ENCODE results near the gene LRRC27. TPM values are rescaled to one million over a fixed set of nuclear protein-coding genes. Genes with fewer than 3 reads are reported as not detected.

Gene LRRC27
- total RNA-seq, 1 donor from 2014 or later = 6.3 TPM

- intact Hi-C loops (cut with micrococcal nuclease) = no loop called here
Measured at GRCh38 chr10:132410779-132411532, 79.0 kb downstream of the LRRC27 start.

GRCh38 chr10:132411561-132412253 is 79.7 kb downstream of the LRRC27 start:
- intact Hi-C loops (cut with micrococcal nuclease) = no loop called here

- intact Hi-C loops (cut with micrococcal nuclease) = no loop called here
Measured at GRCh38 chr10:132412316-132413192, 80.6 kb downstream of the LRRC27 start.

GRCh38 chr10:132413226-132414205 is 81.5 kb downstream of the LRRC27 start:
- intact Hi-C loops (cut with micrococcal nuclease) = no loop called here

- intact Hi-C loops (cut with micrococcal nuclease) = no loop called here
Measured at GRCh38 chr10:132414402-132415016, 82.5 kb downstream of the LRRC27 start.

GRCh38 chr10:132415255-132415654 is 83.3 kb downstream of the LRRC27 start:
- intact Hi-C loops (cut with micrococcal nuclease) = no loop called here

DNA sequence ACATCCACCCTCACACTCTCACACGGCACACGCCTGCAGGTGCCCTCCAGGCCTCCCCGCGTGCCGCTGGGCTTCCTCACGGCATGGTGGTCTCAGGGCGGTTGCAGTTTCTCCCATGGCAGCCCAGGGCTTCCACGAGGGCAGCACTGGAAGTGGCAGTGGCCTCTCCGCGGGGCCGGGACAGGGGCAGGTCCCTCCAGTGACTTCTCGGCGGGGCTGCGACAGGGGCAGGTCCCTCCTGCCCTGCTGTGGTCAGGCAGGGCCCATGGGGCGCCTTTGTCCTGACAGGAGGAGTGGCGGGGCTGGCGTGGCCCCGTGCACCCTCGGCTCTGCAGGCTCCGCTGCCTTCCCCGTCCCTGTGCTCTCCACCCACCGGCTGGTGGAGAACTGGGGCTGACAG is 84.0 kb downstream of the LRRC27 start:
- intact Hi-C loops (cut with micrococcal nuclease) = no loop called here

- intact Hi-C loops (cut with micrococcal nuclease) = no loop called here
Measured at GRCh38 chr10:132416566-132417256, 84.7 kb downstream of the LRRC27 start.

DNA sequence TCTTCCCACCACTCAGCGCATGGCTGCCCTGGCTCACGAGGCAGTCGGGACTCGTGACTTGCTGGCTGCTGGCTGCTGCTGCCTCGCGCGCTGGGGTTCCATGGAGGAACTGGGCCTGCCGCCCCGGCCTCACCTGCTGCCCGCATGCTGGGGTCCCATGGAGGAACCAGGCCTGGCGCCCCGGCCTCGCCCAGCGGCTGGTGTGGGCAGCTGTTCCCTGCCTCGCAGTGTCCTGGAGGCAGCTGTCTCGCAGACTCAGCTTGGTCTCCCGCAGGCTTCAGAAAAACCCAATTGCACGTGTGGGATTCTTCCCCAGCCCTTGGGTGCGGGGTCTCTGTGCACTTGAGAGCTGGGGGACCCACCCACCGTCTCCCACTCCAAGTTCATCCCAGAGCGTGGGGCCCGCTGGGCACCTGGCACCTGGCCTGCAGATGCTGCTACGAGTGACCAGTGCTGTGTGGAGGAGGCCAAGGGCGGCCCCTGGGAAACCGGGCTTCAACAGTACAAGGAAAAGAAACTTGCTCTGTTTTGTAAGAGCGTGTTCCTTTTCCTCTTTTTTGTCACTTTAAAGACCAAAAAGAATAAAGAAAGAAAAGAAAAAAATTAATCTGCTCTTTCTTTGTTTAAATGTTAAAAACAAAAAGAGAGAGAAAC is 85.4 kb downstream of the LRRC27 start:
- intact Hi-C loops (cut with micrococcal nuclease) = no loop called here

DNA sequence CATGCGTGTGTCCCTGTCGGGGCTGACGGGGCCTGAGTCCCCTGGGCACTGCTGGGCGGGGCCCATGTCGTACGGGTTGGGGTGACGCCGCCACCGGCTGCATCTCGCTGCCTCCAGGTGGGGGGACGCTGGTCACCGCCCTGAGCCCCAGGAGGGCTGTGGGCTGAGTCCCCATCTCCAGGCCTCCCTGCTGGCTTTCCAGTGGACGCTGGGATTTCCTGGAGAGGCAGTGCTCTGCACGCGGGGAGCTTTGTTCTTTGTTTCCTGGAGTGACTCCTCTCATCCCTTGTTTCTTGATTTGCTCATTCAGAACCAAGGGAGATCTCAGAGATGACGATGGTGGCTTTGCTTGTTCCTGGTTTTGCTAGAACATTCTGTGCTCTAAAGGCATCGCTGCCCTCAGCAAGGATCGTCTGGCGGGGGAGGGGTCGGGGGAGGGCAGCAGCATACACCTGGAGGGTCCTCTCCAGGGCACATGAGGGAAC is 86.0 kb downstream of the LRRC27 start:
- intact Hi-C loops (cut with micrococcal nuclease) = no loop called here

DNA sequence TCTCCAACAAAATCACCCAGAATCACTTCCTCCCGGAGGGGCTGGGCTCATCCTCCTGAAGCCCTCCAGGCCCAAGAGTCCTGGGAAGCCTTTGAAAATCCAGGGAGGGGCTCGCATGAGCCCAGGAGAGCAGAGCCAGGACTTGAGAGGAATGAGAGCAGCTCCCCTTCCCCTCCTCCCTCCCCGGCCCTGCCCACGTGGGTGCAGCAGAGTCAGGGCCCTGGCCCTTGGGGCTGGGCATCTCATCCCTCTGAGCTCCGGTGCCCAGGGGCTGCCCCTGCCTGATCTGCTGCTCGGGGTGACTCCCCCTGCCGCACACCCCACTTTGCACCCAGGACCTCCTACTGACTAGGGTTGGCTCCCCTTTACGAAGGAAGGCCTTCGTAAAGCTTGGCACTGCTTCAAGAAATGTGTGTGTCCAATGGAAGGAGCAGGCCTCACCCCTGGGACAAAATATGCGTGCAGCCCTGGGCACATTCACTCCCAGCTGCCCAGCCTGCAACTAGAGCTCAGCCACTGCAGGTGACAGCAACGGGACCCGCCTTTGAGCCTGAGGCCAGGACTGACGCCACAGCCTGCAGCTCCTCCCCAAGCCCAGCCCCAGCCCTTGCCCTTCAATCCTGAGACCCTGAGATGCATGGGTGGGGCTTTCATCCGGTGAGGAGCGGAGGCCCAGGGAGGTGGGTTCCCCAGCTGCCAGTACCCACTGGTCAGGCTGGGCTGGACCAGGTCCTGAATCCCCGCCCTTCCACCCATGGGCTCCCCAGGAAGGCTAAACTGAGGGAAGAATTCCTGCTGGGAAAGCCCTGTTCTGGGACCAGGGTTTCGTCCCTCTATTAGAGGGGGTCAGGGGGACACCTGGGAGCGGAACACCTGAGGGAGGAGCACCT is 86.8 kb downstream of the LRRC27 start:
- intact Hi-C loops (cut with micrococcal nuclease) = no loop called here

GRCh38 chr10:132419538-132420468 is 87.8 kb downstream of the LRRC27 start:
- intact Hi-C loops (cut with micrococcal nuclease) = no loop called here

DNA sequence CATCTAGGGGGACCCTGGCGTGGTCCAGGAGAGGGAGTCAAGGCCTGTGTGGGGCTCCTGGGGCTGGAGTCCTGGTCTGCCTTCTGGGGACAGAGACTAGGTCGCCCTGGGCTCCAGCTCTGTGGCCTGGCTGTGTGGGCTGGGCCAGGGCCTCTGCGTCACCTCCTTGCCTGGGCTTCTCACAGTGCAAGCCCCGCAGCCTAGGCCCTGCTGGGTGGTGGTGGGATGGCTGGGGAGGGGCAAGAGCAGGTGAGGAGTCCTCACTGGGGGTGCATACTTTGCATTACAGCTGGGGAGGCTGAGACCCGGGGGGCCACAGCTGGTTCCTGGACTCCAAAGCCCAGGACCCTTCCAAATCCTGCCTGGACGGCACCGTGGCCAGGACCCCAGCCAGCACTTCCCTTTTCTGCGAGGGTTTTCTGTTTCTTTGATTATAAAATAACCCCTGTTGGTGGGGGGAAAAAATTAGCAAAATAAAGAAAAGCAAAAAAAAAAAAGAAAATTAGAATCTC is 88.5 kb downstream of the LRRC27 start:
- intact Hi-C loops (cut with micrococcal nuclease) = no loop called here

DNA sequence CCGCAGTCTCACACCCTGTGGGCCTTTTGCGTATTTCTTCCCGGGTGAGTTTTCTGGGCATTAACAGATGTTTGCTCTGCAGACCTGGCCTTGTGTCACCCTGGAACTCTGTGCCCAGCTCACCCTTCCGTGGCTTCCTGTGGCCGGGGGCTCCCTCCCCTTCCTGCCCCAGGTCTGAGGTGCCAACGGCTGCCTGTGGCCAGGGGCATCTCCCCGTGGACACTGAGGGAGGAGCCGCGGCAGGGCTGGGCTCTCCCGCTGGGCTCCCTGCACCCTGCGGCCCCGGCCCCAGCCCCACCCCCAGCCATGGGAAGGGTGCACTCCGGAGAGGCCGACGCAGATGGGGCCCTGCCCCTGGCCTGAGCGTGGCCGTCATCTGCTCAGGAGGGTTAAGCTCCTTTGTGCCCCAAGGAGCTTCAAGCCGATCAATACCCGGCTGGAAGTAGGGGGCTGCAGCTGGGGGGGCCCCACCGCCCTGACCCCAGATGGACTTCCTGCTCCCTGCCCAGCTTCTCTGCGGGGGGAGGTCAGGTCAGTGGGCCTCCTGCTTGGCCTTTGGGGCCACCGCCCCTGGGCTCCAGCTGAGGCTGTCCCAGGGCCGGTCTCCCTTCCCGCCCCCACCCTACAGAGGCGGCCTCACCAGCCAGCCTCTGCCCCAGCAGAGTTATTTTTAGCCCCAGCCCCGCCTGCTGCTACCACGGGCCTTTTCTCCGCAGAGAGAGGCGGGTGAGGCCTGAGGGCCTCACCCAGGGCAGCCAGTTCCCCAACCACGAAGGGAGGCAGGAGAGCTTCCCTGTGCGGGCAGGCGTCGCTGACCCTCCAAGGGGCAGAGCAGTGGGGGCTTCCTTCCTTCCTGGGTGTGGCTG is 89.2 kb downstream of the LRRC27 start:
- intact Hi-C loops (cut with micrococcal nuclease) = no loop called here

DNA sequence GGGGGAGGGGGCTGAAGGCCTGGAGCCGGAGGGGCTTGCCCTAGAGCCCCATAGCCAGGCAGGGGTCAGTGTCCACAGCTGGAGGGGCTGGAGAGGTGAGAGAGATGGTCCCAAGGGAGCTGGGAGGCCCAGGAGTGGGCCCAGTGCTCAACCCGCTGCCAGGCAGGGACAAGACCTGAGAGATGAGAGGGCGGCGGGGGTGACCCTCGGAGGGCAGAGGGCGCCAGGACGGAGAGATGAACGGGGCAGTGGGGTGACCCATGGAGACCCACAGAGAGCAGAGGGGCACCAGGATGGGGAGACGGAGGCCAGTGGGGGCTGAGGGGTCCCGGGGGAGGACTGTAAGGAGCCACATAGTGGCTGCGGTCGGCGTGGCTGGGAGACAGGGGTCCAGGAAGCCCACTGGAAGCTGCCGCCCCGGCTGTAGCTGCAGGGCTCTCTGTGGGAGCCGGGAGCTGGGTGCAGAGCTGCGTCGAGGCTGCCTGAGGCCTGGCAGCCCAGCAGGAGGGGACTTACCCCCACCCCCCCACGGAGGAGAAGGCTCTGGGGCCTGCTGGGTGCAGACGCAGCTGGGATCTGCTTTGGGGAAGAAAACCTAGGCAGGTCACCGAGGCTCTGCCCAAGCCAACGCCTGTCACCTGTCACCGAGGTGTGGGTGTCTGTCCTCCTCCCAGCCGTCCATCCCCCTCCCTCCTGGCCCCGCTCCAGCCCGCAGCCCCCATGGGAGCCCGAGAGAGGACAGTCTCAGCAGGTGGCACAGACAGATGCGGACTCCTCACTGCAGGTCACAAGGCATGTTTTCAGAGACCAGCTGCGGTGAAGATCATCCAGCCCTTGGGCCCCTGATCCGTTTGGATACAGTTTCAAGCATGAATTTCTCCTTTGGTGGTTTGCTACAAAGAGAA is 90.1 kb downstream of the LRRC27 start:
- intact Hi-C loops (cut with micrococcal nuclease) = no loop called here
